Body of pancreas (tissue), 4 donors: ENCODE results near the gene USP40.

Experiments used
- POLR2A ChIP-seq, 3 donors: fragments of 450-650 bp; IDR thresholded peaks; one replicate each; pipeline ENCODE4 v1.6.1; 2016; ENCODE audit warnings: antibody characterized with exemption in 3 of 3, mild to moderate bottlenecking in 2 of 3
- TF ChIP-seq, protein P1 (sequence below), 7 experiments: fragments of 450-650 bp in 4 of 7; fragments of 200-600 bp in 3 of 7; sonication (generic) in 3 of 7; IDR thresholded peaks; one replicate each; pipeline ENCODE4 v1.5.1; 2016 to 2019; ENCODE audit warnings: antibody characterized with exemption in 7 of 7

DNA sequence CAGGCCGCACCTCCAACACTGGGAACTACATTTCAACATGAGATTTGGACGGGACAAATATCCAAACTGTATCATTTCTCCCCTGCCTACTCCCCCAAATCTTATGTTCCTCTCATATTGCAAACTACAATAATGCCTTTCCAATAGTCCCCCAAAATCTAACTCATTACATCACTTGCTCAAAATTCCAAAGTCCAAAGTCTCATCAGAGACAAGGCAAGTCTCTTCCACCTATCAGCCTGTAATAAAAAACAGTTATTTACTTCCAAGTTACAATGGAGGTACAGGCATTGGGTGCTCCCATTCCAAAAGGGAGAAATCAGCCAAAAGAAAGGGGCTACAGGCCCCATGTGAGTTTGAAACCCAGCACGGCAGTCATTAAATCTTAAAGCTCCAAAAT is 38.2 kb upstream of the USP40 start:
- TF ChIP-seq, protein P1, sequence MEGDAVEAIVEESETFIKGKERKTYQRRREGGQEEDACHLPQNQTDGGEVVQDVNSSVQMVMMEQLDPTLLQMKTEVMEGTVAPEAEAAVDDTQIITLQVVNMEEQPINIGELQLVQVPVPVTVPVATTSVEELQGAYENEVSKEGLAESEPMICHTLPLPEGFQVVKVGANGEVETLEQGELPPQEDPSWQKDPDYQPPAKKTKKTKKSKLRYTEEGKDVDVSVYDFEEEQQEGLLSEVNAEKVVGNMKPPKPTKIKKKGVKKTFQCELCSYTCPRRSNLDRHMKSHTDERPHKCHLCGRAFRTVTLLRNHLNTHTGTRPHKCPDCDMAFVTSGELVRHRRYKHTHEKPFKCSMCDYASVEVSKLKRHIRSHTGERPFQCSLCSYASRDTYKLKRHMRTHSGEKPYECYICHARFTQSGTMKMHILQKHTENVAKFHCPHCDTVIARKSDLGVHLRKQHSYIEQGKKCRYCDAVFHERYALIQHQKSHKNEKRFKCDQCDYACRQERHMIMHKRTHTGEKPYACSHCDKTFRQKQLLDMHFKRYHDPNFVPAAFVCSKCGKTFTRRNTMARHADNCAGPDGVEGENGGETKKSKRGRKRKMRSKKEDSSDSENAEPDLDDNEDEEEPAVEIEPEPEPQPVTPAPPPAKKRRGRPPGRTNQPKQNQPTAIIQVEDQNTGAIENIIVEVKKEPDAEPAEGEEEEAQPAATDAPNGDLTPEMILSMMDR (IDR thresholded peaks at IDR 0.05), result no peak
- no peak for TF ChIP-seq POLR2A (IDR thresholded peaks at IDR 0.05)
